Femur (tissue), 1 donor: ENCODE results near the gene PALD1.
A peak's percentile ranks its signal among the peaks of the same experiment; 100 is the strongest.

Source experiments
- DNase-seq: peaks from one replicate; pipeline ENCODE4 v3.0.0-alpha.2; 2017

Gene PALD1

DNA sequence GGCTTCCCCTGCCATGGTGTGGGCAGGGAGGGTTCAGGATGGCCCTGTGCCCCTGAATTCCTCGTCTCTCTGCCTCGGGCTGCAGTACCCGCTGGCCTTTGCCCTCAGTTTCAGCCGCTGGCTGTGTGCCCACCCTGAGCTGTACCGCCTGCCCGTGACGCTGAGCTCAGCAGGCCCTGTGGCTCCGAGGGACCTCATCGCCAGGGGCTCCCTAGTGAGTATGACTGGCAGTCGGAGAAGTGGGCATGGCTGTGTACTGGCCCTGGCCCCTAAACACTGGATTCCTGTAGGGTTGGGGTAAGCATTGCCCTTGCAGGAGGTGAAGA lies 59.6 kb downstream of the PALD1 start:
- DNase-seq, result no peak

DNA sequence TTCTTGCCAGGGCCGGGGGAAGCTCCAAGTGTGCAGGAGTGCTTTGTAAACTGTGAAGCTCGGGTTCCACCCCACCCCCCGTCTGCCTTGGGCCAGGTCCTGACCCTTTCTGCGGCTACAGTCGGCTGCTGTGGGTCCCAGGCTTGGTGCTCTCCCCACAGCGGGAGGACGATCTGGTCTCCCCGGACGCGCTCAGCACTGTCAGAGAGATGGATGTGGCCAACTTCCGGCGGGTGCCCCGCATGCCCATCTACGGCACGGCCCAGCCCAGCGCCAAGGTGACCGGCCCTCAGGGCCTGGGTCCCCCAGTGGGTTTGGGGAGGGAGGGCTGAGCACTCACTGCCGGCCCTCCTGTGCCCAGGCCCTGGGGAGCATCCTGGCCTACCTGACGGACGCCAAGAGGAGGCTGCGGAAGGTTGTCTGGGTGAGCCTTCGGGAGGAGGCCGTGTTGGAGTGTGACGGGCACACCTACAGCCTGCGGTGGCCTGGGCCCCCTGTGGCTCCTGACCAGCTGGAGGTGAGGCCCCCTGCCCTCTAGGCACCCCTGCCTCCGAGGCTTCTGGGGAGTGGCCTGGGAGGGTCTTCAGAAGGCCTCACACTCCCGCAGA lies 60.3 kb downstream of the PALD1 start:
- no peak for DNase-seq

DNA sequence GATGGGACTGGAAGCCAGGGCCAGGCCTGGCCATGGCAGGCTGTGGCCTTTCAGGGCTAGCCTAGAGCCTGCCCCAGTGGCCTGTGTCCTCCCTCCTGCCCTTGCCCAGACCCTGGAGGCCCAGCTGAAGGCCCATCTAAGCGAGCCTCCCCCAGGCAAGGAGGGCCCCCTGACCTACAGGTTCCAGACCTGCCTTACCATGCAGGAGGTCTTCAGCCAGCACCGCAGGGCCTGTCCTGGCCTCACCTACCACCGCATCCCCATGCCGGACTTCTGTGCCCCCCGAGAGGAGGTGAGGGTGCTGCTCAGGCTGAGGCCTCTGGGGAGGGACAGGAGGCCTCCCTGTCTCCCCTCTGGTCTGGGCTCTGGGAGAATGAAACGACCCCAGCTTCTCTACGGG lies 60.9 kb downstream of the PALD1 start:
- DNase-seq, result no peak

DNA sequence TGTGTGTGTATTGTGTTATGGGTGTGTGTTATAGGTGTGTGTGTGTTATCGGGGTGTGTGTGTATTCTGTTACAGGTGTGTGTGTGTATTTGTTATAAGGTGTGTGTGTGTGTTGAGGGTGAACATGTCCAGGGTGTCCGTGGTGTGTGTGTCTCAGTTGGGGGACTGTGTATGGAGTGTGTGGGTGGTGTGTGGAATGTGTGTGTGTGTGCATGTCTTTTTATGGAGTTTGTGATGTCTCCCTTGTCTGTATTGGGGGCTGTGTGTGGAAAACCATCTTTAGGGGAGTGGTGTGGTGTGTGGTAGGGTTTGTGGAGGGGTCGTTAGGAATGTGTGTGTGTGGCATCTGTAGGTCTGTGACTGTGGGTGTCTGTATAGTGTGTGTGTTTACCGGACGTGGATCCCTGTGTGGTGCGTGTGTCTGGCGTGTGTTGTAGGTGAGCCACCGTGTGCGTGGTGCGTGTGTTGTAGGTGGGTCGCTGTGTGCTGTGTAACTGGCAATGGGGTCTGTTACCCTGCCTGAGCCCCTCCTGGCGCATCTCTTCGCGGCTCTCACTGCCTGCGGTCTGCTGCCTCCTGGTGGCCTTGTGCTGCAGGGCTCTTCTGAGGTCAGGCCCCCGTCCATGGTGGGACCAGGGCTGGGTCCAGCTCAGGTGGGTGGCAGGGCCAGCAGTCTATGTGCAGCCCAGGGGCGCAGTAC lies 61.7 kb downstream of the PALD1 start:
- DNase-seq, result no peak

DNA sequence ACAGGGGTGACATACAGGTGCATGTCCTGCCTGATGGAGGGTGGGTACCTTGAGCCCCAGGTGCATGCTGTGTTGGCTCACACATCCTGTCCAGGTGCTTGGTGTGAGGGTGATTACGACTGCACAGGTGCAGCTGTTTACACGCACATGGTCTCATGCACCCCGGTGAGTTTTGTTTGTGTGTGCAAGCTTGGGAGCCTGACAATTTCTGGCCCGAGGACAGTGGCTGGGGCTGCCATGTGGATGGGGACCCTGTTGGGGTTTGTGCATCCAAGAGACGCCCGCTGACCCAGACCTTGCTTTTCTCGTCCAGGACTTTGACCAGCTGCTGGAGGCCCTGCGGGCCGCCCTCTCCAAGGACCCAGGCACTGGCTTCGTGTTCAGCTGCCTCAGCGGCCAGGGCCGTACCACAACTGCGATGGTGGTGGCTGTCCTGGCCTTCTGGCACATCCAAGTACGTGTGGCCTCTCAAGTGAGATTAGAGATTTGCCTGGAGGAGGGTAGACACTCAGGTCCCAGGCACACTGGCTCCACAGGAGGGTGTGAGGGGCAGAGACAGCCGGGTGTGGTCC lies 62.3 kb downstream of the PALD1 start:
- no peak for DNase-seq

DNA sequence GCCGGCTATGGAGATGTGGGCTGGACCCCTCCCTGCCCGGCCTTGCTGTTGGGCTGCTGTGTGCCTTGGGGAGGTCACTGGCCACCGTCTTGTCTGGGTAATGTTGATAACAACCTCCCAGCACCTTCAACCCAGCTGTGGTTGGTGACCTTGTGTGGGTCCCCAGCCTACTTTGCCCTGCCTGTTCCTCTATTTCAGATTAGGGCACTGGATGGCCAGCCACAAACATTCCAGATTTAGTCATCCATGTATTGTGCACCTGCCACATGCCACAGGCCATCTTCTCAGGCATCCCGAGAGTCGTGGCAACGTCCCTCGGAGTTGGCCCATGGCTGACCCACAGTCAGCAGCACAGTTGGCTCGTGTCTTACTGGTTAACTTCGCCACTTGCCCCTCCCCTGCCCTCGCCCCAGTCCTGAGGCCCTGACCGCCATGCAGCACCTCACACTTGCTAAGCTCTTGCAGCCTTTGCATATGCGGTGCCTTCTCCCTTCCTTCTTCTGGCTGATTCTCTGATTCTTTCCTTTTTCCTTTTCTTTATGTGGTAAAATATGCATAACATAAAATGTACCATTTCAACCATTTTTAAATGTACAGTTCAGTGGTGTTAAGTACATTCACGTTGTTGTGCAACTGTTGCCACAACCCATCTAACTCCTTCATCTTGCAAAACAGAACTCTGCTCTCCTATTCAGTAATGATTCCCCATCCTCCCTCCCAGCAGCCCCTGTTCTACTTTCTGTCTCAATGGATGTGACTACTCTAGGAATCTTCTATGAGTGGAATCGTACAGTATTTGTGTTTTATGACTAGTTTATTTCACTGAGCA lies 63.4 kb downstream of the PALD1 start:
- no peak for DNase-seq

DNA sequence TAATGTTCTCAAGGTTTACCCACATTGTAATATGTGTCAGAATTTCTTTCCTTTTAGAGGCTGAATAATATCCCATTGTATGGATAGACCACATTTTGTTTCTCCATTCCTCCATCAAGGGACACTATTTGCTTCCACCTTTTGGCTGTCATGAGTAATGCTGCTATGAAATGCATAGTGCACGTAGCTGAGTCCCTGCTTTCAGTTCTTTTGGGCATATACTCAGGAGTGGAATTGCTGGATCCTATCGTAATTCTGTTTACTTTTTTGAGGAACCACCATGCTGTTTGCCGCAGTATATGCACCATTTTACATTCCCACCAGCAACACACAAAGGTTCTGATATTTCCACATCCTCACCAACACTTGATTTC lies 64.0 kb downstream of the PALD1 start:
- DNase-seq, result no peak

DNA sequence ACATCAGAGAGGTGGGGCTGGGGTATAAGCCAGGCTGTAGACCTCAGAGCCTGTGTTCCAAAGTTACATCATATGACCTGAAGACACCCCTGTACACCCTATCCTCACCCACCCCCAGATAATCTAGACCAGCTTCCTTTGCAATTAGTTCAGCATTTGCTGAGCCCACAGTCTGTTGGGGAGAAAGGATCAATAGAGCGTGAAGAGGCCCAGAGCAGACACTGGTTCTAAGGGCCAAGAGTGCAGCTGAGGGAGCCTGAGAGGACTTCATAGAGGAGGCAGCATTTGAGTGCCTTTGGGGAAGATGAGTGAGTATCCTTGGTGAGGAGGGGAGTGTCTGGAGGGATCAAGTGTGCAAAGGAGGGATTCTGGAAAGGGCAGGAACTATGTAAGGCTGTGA lies 65.3 kb downstream of the PALD1 start:
- no peak for DNase-seq

DNA sequence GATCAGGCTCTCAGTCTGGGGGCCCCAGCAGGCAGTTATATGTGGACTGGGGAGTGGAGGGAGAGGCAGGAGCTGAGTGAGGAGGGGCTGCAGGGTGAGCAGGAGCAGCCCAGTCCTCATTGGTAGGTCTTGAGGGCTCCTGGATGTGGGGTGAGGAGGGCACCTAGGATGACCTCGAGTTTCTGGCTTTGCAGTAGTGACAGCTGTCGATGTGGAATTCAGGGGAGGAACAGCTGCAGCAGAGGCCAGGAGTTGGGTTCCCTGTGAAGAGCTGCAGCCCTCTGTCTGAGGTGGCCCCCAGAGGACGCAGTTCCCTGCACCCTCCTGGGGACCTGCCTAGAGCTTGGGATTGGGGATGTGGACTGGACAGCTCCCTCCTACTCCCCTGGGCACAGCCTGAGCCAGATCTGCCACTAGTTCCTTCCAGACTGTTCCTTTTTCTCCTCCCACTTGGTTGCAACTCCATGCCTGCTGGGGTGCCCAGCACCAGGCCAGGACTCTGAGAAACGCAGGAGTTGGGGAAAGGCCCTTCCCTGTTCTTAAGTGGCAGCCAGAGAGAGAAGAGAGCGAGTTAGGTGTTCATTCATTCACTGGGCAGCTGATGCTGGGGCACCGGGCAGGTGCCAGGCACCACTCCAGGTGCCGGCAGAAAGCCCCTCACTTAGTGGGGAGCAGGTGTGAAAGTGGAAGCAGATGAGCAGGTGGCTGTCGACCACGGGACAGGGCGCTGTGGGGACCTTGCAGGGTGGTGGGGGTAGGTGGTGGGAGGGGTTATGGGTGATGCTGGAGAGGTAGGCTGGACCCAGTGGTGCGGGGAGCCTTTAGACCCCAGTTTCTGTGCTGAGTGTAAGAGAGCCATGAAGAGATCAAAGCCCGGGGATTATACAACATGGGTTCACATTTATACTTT lies 66.1 kb downstream of the PALD1 start:
- DNase-seq, result no peak

DNA sequence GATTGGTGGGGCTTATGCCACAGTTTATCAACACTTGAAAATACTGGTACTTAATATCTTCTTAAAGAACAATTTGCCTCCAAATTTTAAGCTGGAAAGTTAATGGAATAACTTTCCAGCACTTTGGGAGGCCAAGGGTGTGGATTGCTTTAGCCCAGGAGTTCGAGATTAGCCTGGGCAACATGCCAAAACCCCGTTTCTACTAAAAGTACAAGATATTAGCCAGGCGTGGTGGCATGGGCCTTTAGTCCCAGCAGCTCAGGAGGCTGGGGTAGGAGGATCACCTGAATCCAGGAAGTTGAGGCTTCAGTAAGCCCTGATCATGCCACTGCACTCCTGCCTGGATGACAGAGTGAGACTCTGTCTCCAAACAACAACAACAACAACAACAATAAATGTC lies 68.0 kb downstream of the PALD1 start:
- DNase-seq, result no peak

DNA sequence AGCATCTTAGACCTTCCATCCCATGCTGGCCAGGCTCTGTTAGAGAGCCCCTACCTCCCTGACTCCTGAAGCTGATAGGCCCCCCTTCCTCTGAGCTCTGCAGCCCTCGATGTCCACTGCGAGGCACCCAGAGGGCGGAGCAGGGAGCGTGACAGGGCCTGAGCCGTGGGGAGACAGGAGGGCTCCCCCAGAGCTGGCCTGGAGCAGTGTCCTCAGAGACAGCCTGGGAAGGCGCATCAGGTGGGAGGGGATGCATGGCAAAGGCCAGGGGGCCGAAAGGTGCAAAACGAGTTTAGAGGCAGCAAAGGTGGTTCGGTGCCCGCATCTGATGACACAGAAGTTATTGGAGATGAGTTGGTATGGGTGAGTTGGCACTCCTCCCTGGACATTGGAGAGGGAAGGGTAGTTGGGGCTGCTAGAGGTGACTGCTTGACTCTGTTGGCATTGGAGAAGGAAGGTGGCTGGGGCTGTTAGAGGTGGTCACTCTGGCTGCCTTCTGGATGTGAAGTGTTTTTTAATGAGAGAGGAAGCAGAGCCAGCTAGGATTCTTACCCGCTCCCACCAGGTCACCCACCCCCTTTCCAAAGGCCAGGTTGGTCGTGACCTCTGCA lies 70.9 kb downstream of the PALD1 start:
- DNase-seq, result no peak

DNA sequence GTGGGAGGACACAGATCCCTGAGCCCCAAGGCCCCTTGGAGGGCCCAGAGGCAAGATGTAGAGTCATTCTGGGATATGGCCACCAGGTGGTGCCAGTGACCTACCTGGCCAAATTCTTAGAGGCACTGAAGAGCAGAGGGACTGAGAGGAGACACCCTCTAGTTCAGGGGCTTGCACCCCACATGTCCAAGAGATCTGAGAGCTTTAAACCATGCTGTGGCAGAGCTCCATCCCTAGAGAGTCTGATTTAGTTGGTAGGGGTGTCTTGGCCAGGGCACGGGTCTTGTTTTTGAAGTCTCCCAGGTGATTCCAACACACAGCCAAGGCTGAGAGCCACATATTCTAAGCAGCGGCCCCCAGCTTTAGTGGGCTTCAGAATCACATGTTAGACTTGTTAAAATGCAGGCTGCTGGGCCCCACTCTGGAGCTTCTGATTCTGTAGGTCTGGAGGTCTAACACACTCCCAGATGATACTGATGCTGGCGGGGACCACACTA lies 71.4 kb downstream of the PALD1 start:
- peak; percentile 80 for DNase-seq

DNA sequence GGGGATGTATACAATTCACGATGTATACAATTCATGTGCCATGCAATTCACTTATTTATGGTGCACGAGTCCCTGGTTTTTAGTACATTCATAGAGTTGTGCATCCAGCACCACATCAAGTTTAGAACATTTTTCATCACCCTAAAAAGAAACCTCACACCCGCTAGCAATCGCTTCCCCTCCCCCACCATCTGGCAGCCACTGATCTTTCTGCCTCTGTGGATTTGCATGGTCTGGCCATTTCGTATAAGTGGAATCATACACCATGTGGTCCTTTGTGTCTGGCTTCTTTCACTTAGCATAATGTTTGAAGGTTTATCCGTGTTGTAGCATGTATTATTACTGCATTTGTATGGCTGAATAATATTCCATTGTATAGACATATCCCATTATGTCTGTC lies 71.9 kb downstream of the PALD1 start:
- no peak for DNase-seq

DNA sequence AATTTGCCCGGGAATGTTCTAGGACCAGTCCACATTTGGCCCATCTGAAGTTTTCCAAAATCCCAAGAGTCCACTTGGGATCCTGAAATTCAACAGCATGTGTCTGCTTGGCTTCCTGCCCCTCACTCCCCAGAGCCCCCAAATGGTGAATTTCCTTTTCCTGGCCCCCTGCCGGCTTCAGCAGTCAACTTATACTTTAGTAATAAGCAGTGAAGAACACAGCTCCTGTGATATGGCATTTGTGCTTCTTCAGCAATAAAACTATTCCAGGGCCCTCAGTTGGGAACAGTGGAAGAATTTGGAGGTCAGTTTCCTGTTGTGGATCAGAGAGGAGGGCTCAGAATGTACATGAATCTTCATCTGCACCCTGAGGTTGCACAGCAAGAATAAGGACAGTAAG lies 72.9 kb downstream of the PALD1 start:
- peak; percentile 49 for DNase-seq

DNA sequence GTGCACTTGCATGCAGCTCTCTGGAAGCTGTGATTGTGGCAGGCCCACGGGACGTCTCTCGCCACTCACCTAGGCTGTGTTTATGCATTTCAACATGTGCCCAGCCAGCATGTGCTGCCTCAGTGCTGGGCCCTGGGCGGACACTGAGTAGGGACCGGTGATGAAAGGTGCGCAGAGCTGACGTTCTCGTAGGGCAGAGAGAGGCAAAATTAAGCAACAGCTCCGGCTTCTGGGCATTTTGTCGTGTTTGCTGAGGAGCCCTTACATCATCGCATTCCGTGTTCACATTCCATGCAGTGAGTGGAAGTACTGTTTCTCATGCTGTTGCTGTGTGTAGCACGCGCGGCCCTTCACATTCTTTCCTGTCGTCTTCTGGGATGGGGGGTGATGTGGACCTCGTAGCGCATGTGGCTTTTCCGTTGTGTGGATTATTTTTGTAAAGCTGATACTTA lies 73.4 kb downstream of the PALD1 start:
- DNase-seq, result peak; percentile 82

DNA sequence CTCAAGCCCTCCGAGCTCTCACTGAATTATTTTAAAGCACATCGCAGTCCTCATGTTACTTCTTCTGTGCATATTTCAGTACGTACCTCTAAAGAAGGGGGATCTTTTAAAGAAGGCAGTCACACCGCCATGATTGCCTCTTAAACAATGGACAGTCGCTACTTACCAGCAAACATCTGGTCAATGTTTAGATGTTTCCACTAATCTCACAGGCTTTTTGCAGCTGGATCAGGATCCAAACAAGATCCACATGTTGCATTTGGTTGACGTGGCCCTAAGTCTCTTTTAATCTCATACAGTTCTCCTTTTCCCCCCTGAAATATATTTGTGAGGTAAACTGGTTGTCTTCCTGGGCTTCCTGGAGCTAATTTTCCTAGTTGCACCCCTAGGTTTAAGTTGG lies 74.0 kb downstream of the PALD1 start:
- DNase-seq, result no peak

DNA sequence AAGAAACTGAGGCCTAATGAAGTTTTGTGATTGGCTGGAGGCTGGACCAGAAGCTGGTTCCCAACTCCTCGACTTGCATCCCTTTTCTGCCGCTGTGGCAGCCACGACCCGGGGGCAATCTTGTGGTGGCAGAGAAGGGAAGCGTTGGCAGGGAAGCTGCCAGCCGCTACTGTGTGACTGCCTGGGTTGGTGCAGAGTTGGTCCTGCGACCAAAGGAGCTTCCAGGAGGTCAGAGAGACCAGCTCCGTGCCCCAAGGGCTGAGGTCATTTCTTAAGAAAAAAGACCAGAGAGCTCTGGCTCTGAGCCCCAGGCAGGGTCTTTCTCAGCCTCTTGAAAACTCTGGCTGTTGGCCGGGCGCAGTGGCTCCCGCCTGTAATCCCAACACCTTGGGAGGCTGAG lies 76.8 kb downstream of the PALD1 start:
- DNase-seq, result no peak

DNA sequence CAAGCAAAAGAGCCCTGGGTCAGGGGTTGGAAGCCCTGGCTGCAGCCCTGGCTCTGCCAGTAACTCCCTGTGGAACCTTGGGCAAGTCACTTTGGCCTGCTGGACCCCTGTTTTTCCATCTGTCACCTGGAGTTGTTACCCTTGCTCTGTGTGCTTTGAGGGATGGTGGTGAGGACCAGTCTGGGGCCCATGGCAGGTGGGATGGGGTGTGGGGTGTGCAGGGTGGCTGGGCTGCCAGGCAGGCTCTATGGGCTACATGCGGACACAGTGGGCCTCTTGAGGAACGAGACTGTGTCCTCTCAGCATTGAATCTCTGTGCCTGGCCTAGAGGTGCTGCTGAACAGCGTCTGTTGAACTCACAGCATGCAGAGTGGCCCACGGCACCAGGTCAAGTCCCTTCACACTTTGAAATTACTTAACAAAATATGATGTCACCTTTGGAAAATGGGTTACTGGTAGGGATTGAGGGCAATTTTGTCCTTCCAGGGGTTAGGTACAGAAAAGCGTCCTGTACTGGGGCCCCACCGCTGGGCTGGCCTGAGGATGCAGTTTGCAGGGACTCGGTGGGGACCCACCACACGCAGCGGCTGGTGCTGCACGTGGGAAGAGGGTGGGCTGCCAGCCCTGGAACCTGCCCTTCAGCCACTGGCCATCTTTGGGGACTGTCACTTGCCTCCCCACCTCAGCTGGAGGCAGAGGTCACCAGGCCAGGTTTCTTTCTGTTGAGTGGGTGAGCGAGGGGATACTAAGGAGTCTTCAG lies 78.7 kb downstream of the PALD1 start:
- no peak for DNase-seq

DNA sequence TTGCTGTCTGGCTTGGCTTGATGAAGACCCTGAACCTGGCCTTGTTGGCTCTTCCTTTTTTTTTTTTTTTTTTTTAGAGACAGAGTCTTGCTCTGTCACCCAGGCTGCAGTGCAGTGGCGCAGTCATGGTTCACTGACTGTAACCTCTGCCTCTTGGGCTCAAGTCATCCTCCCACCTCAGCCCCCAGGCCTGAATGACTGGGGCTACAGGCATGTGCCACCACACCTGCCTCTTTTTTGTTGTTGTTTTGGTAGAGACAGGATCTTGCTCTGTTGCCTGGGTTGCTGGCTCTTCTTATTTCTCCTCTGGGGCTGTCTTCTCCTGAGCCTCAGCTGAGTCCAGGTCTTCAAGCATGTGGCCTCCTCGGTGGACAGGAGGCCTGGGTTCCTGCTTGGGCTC lies 79.3 kb downstream of the PALD1 start:
- no peak for DNase-seq

DNA sequence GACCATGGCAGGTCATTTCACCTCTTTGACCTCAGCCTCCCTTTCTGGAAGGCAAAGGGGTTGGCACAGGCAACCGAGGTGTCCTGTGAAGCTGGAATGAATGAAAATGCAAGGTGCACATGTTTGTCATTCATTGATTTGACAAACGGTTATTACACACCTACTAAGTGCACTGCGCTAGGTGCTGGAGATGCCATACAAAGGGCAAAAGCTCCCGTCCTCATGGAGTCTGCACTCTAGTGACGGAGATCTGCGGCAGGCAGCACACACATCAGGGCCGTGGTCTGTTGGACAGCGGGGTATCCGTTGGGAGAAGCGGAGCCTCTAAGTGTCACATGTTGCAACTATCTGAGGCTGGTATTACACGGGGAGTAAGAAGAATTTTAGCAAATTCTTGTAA lies 79.7 kb downstream of the PALD1 start:
- peak; percentile 11 for DNase-seq
